Dendritic cell treated with granulocyte-macrophage colony-stimulating factor and Interleukin-4, amounts not matched to agents 40 ng/mL and 50 ng/mL, for 4 days (primary cell): Measurements from ENCODE around the gene TMEM92.
A peak's percentile ranks its signal among the peaks of the same experiment; 100 is the strongest.
"Not testable (repeated sequence)": the region's sequence is repeated elsewhere in the genome, so short reads cannot be mapped to it uniquely, and the experiment has no call there.

Experiments
- H3K27ac Mint-ChIP-seq: one replicate; pipeline ENCODE4 v1.8.0; 2022; ENCODE audit warnings: mild to moderate bottlenecking, mixed read lengths
- H3K27me3 Mint-ChIP-seq: one replicate; pipeline ENCODE4 v1.8.0; 2022; ENCODE audit warnings: mild to moderate bottlenecking, mixed read lengths
- H3K36me3 Mint-ChIP-seq: one replicate; pipeline ENCODE4 v1.8.0; 2022; ENCODE audit warnings: low read depth, mixed read lengths
- H3K4me1 Mint-ChIP-seq: one replicate; pipeline ENCODE4 v1.8.0; 2022; ENCODE audit warnings: low read depth, mixed read lengths
- H3K4me3 Mint-ChIP-seq: one replicate; pipeline ENCODE4 v1.8.0; 2022; ENCODE audit warnings: mild to moderate bottlenecking, moderate library complexity, mixed read lengths
- H3K9me3 Mint-ChIP-seq: one replicate; pipeline ENCODE4 v1.8.0; 2022; ENCODE audit warnings: mixed read lengths
- intact Hi-C: fragments of 100-400 bp; cut with micrococcal nuclease; formaldehyde crosslinking; loops from one replicate; pipeline ENCODE4 v1.15.0; 2022

The TMEM92 gene

GRCh38 chr17:50290933-50291332 lies 16.7 kb downstream of the TMEM92 start:
- intact Hi-C loops = loop anchor here (10.0 kb wide), 1 partner anchor 196 kb away; the partner anchor contains the start of gene PDK2
- H3K27me3 Mint-ChIP-seq = no peaks in the 10 kb centered on the region
- H3K4me3 Mint-ChIP-seq = no peak overlapping the region
- H3K4me1 Mint-ChIP-seq = peaks cover 31% of the 10 kb centered on the region
- no peaks in the 10 kb centered on the region for H3K9me3 Mint-ChIP-seq
- H3K27ac Mint-ChIP-seq = peak overlapping the region; percentile 74
- no peaks in the 10 kb centered on the region for H3K36me3 Mint-ChIP-seq

GRCh38 chr17:50292465-50292864 lies 18.2 kb downstream of the TMEM92 start:
- Mint-ChIP-seq H3K36me3 (no peaks in the 10 kb centered on the region), H3K4me3 (no peak overlapping the region), H3K27ac (no peak overlapping the region), H3K4me1 (peaks cover 27% of the 10 kb centered on the region), H3K27me3 (peaks cover 4% of the 10 kb centered on the region), H3K9me3 (no peaks in the 10 kb centered on the region)
- intact Hi-C loops = loop anchor here (10.0 kb wide), 1 partner anchor 198 kb away; the partner anchor contains the start of gene PDK2

GRCh38 chr17:50295021-50295420 lies 20.8 kb downstream of the TMEM92 start:
- Mint-ChIP-seq H3K4me1 (peaks cover 9% of the 10 kb centered on the region), H3K27me3 (peaks cover 4% of the 10 kb centered on the region), H3K36me3 (no peaks in the 10 kb centered on the region), H3K27ac (no peak overlapping the region), H3K4me3 (no peak overlapping the region), H3K9me3 (no peaks in the 10 kb centered on the region)
- intact Hi-C loops = loop anchor here (10.0 kb wide), 1 partner anchor 200 kb away; the partner anchor contains the start of gene PDK2

- intact Hi-C loops = loop anchor here (1.0 to 10.0 kb wide), 2 partner anchors 97 to 203 kb away; partner anchors contain the start of gene PDK2
- Mint-ChIP-seq H3K36me3 (no peaks in the 10 kb centered on the region), H3K27ac (no peak overlapping the region), H3K4me3 (no peak overlapping the region), H3K27me3 (peaks cover 4% of the 10 kb centered on the region), H3K9me3 (no peaks in the 10 kb centered on the region), H3K4me1 (peaks cover 10% of the 10 kb centered on the region)
These were observed 23.2 kb downstream of the TMEM92 start for GRCh38 chr17:50297407-50297865.

GRCh38 chr17:50298018-50298417 lies 23.8 kb downstream of the TMEM92 start:
- H3K4me3 Mint-ChIP-seq = no peak overlapping the region
- peaks cover 12% of the 10 kb centered on the region for H3K4me1 Mint-ChIP-seq
- peaks cover 4% of the 10 kb centered on the region for H3K27me3 Mint-ChIP-seq
- no peak overlapping the region for H3K27ac Mint-ChIP-seq
- H3K9me3 Mint-ChIP-seq = no peaks in the 10 kb centered on the region
- no peaks in the 10 kb centered on the region for H3K36me3 Mint-ChIP-seq
- intact Hi-C loops = loop anchor here (10.0 kb wide), 1 partner anchor 203 kb away; the partner anchor contains the start of gene PDK2

GRCh38 chr17:50299776-50300175 lies 25.5 kb downstream of the TMEM92 start:
- H3K4me3 Mint-ChIP-seq = no peak overlapping the region
- peaks cover 12% of the 10 kb centered on the region for H3K4me1 Mint-ChIP-seq
- peaks cover 4% of the 10 kb centered on the region for H3K27me3 Mint-ChIP-seq
- no peaks in the 10 kb centered on the region for H3K36me3 Mint-ChIP-seq
- intact Hi-C loops = loop anchor here (10.0 kb wide), 1 partner anchor 205 kb away; the partner anchor contains the start of gene PDK2
- no peak overlapping the region for H3K27ac Mint-ChIP-seq
- H3K9me3 Mint-ChIP-seq = no peaks in the 10 kb centered on the region

- H3K4me3 Mint-ChIP-seq, H3K27ac Mint-ChIP-seq, H3K27me3 Mint-ChIP-seq, H3K9me3 Mint-ChIP-seq, intact Hi-C loops, H3K36me3 Mint-ChIP-seq: not testable (repeated sequence)
- H3K4me1 Mint-ChIP-seq = peaks cover 12% of the 10 kb centered on the region
These were observed 26.6 kb downstream of the TMEM92 start for GRCh38 chr17:50300824-50301223.

- H3K4me3 Mint-ChIP-seq = no peak overlapping the region
- no peak overlapping the region for H3K27ac Mint-ChIP-seq
- H3K9me3 Mint-ChIP-seq = no peaks in the 10 kb centered on the region
- H3K27me3 Mint-ChIP-seq = peaks cover under 1% of the 10 kb centered on the region
- peaks cover 12% of the 10 kb centered on the region for H3K4me1 Mint-ChIP-seq
- intact Hi-C loops = no loop called here
- no peaks in the 10 kb centered on the region for H3K36me3 Mint-ChIP-seq
These were observed 27.8 kb downstream of the TMEM92 start for GRCh38 chr17:50301891-50302584.

- Mint-ChIP-seq H3K4me1 (peaks cover 12% of the 10 kb centered on the region), H3K27ac (no peak overlapping the region)
These were observed 28.8 kb downstream of the TMEM92 start for GRCh38 chr17:50303051-50303450.

GRCh38 chr17:50303596-50303995 lies 29.3 kb downstream of the TMEM92 start:
- intact Hi-C loops = no loop called here
- no peaks in the 10 kb centered on the region for H3K36me3 Mint-ChIP-seq
- no peak overlapping the region for H3K27ac Mint-ChIP-seq
- H3K4me3 Mint-ChIP-seq = no peak overlapping the region
- no peaks in the 10 kb centered on the region for H3K27me3 Mint-ChIP-seq
- H3K4me1 Mint-ChIP-seq = peaks cover 12% of the 10 kb centered on the region
- H3K9me3 Mint-ChIP-seq = no peaks in the 10 kb centered on the region

More at GRCh38 chr17:50303051-50303450, 28.8 kb downstream of the TMEM92 start:
- Mint-ChIP-seq H3K27me3 (no peaks in the 10 kb centered on the region), H3K36me3 (no peaks in the 10 kb centered on the region), H3K4me3 (no peak overlapping the region), H3K9me3 (no peaks in the 10 kb centered on the region)
- intact Hi-C loops = no loop called here

GRCh38 chr17:50304781-50305404 lies 30.6 kb downstream of the TMEM92 start:
- Mint-ChIP-seq H3K27me3 (peaks cover 1% of the 10 kb centered on the region), H3K27ac (no peak overlapping the region), H3K4me1 (peaks cover 12% of the 10 kb centered on the region), H3K9me3 (no peaks in the 10 kb centered on the region), H3K36me3 (no peaks in the 10 kb centered on the region), H3K4me3 (no peak overlapping the region)
- intact Hi-C loops = no loop called here

- H3K9me3 Mint-ChIP-seq = no peaks in the 10 kb centered on the region
- intact Hi-C loops = no loop called here
- H3K4me3 Mint-ChIP-seq = no peak overlapping the region
- no peaks in the 10 kb centered on the region for H3K36me3 Mint-ChIP-seq
- peaks cover 16% of the 10 kb centered on the region for H3K27me3 Mint-ChIP-seq
- peaks cover under 1% of the 10 kb centered on the region for H3K4me1 Mint-ChIP-seq
- no peak overlapping the region for H3K27ac Mint-ChIP-seq
These were observed 33.4 kb downstream of the TMEM92 start for GRCh38 chr17:50307654-50308053.

GRCh38 chr17:50308666-50309065 lies 34.4 kb downstream of the TMEM92 start:
- Mint-ChIP-seq H3K4me1 (no peaks in the 10 kb centered on the region), H3K4me3 (no peak overlapping the region), H3K9me3 (no peaks in the 10 kb centered on the region), H3K27me3 (peaks cover 21% of the 10 kb centered on the region), H3K36me3 (no peaks in the 10 kb centered on the region), H3K27ac (no peak overlapping the region)
- intact Hi-C loops = no loop called here

- H3K27ac Mint-ChIP-seq = no peak overlapping the region
- peaks cover 31% of the 10 kb centered on the region for H3K27me3 Mint-ChIP-seq
- no peaks in the 10 kb centered on the region for H3K9me3 Mint-ChIP-seq
- intact Hi-C loops = no loop called here
- H3K4me3 Mint-ChIP-seq = no peak overlapping the region
- H3K36me3 Mint-ChIP-seq = no peaks in the 10 kb centered on the region
- no peaks in the 10 kb centered on the region for H3K4me1 Mint-ChIP-seq
These were observed 36.3 kb downstream of the TMEM92 start for GRCh38 chr17:50310455-50311111.
